HAP-1 (cell line): ENCODE results near the gene UGP2.

Experiments used
- DNase-seq, 2 experiments: peaks; one replicate each; pipeline ENCODE4 v3.0.0-alpha.2; 2016 to 2020; ENCODE audit warnings: low spot score in 2 of 2
- H3K27me3 ChIP-seq: fragments of 250-450 bp; sonication (Bioruptor Pico); 2 replicates; pipeline ENCODE4 v1.5.1; 2020; ENCODE audit warnings: low read depth, mild to moderate bottlenecking, moderate library complexity
- H3K36me3 ChIP-seq: fragments of 250-450 bp; sonication (Bioruptor Pico); replicated peaks from 2 replicates; pipeline ENCODE4 v1.5.1; 2020; ENCODE audit warnings: mild to moderate bottlenecking
- H3K4me1 ChIP-seq: fragments of 250-450 bp; sonication (Bioruptor Pico); 2 replicates; pipeline ENCODE4 v1.5.1; 2020; ENCODE audit warnings: mild to moderate bottlenecking
- H3K4me3 ChIP-seq: fragments of 250-450 bp; sonication (Bioruptor Pico); 2 replicates; pipeline ENCODE4 v1.5.1; 2020; ENCODE audit warnings: mild to moderate bottlenecking, moderate library complexity
- H3K9me3 ChIP-seq: fragments of 250-450 bp; sonication (Bioruptor Pico); 2 replicates; pipeline ENCODE4 v1.5.1; 2020; ENCODE audit warnings: mild to moderate bottlenecking, moderate library complexity
- in situ Hi-C: fragments of 300-500 bp; cut with MboI; formaldehyde crosslinking; loops from 3 replicates; pipeline ENCODE4 v1.14.3; 2020; ENCODE audit warnings: low sequenced_read_pairs, inconsistent platforms, mixed read lengths

UGP2 gene

DNA sequence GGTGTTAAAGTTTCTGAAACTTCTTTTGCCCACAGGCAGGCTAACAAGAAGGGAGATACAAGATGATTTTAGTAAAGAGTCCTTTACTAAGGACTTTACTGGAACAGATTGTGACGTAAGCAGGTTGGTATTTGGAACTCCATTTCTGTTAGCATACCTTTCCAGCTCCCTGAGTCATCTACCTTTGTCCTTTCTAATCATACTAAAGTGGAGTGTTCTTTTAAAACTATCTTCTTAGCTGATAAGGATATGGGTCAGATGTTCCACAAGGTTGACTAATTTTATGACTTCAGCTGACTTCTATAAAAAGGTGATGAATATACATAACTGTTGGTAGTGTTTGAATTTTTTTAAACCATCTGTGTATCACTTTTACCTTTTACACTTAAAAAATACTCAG, 21.1 kb downstream of the UGP2 start:
- Histone ChIP-seq H3K4me1 (no peaks in the 10 kb centered on the region), H3K36me3 (peaks cover 26% of the 10 kb centered on the region), H3K27me3 (no peaks in the 10 kb centered on the region), H3K4me3 (no peak overlapping the region), H3K9me3 (no peaks in the 10 kb centered on the region)
- in situ Hi-C loops, result loop anchor here (10.0 kb wide), 1 partner anchor 168 kb away; no protein-coding TSS in a partner anchor
- DNase-seq, result no peak

DNA sequence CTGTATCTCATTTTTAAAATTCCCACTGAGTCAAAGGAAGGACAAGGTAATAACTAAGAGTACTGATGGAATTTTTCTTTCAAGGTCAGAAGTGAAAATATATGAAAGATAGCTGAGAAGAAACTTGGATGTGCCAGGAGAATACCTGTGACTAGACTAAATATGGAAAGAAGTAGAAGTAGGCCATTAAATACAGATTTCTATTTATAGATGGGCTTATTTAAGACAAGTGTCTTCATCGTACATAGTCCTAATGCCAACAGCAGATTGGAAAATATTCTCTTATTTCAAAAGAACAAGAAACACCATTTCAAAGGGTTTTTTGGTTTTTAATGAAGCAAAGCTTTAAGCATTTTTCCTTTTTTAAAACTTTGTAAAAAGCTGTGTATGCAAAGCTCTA, 22.0 kb downstream of the UGP2 start:
- no peak overlapping the region for H3K4me3 ChIP-seq
- H3K9me3 ChIP-seq, result no peaks in the 10 kb centered on the region
- DNase-seq, result no peak
- H3K4me1 ChIP-seq, result no peaks in the 10 kb centered on the region
- in situ Hi-C loops, result loop anchor here (10.0 kb wide), 1 partner anchor 169 kb away; no protein-coding TSS in a partner anchor
- peaks cover 19% of the 10 kb centered on the region for H3K36me3 ChIP-seq
- no peaks in the 10 kb centered on the region for H3K27me3 ChIP-seq

DNA sequence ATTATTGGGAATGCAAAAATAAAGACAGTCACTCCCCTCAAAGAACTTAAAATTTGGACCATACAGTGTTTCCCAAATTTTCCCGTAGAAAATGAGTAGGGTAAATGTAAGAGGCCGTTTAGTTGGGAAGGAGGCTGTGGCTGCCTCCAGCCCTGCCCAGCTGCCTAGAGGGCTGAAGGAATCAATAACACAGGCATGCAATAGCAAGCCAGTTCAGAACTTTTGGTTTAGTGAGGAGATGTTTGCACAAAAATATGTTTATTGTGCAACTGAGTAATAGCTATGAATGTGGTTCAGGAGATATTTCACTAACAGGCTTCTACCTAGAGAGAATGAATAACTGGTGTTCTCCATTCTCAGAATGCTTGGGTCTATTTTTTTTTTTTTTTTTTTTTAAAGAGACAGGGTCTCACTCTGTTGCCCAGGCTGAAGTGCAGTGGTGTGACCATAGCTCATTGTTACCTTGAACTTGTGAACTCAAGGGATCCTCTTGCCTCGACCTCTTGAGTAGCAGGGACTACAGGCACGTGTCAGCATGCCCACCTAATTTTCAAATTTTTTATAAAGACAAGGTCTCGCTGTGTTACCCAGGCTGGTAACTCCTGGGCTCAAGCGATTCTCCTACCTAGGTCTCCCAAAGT, 23.6 kb downstream of the UGP2 start:
- Histone ChIP-seq H3K4me3 (no peak overlapping the region), H3K4me1 (no peaks in the 10 kb centered on the region), H3K9me3 (no peaks in the 10 kb centered on the region), H3K36me3 (peaks cover 12% of the 10 kb centered on the region), H3K27me3 (no peaks in the 10 kb centered on the region)
- DNase-seq, result no peak
- in situ Hi-C loops, result loop anchor here (10.0 kb wide), 1 partner anchor 170 kb away; no protein-coding TSS in a partner anchor

DNA sequence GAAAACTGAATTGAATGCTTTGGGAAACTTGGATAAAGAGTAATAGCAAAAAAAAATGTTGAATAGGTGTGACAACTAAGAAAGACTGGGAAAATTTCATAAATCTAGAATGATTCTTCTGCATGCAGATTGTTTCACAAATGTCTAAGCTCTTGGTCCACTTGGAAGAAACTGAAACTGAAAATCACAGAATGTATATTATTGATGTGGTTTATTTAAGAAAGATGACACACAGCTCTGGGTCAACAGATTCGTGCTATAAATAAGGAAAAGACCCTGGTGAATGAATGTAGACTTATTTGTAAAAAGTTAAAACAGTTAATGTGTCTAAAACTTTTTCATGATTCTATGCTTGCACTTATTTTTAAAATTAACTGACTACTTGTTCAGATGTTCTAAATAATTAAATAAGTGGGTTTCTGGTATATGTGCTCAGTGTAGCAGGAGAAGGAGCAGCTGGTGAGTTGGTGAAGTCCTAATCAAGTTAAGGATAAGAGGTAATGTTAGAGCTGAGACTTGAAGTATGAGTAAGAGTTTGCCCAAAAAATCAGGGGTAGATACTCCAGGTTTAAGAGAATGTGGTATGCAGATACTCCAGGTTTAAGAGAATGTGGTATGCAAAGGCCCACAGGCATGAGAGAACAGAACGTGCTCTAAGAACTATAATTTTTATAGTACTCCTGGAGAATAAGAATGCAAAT, 24.5 kb downstream of the UGP2 start:
- H3K4me3 ChIP-seq, result no peak overlapping the region
- H3K9me3 ChIP-seq, result no peaks in the 10 kb centered on the region
- H3K27me3 ChIP-seq, result no peaks in the 10 kb centered on the region
- peaks cover 8% of the 10 kb centered on the region for H3K36me3 ChIP-seq
- DNase-seq, result no peak
- no peaks in the 10 kb centered on the region for H3K4me1 ChIP-seq
- in situ Hi-C loops, result loop anchor here (10.0 kb wide), 1 partner anchor 171 kb away; no protein-coding TSS in a partner anchor

DNA sequence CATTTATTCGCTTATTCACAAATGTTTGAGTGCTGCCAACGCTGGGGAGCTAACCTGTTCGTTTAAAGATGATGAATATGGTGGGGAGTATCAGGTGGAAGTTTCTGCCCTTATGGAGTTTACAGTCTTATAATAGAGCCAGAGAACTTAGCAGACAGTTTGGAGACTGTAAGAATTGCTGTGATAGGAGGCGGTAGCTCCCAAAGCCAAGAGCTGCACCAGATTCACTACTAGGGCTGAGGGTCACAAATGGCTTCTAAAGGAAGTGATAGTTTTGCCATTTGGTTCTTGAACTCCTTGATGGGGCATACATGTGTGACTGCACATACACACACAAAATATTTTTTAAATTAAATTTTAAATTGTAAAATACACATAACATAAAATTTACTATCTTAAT, 29.0 kb downstream of the UGP2 start:
- DNase-seq, result no peak
- H3K4me1 ChIP-seq, result no peaks in the 10 kb centered on the region
- H3K4me3 ChIP-seq, result no peak overlapping the region
- peaks cover 4% of the 10 kb centered on the region for H3K36me3 ChIP-seq
- in situ Hi-C loops, result no loop called here
- no peaks in the 10 kb centered on the region for H3K27me3 ChIP-seq
- H3K9me3 ChIP-seq, result no peaks in the 10 kb centered on the region

DNA sequence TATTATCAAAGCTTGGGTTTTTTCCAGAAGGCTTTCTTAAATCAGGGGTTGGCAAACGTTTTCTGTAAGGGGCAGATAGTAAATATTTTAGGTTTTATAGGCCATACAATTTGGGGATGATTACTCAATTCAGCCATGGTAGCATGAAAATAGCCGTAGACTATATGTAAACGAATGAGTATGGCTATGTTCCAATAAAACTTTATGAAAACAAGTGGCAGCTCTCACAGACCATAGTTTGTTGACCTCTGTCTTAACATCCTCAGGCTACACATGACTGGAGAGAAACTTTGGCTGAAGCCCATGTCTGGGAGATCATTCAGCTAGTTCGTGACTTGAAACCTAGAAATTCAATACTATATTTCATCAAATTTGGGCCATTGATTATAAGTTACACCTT, 30.2 kb downstream of the UGP2 start:
- H3K36me3 ChIP-seq, result peaks cover 4% of the 10 kb centered on the region
- no peaks in the 10 kb centered on the region for H3K9me3 ChIP-seq
- H3K4me1 ChIP-seq, result no peaks in the 10 kb centered on the region
- no peak for DNase-seq
- H3K4me3 ChIP-seq, result no peak overlapping the region
- in situ Hi-C loops, result no loop called here
- H3K27me3 ChIP-seq, result no peaks in the 10 kb centered on the region

DNA sequence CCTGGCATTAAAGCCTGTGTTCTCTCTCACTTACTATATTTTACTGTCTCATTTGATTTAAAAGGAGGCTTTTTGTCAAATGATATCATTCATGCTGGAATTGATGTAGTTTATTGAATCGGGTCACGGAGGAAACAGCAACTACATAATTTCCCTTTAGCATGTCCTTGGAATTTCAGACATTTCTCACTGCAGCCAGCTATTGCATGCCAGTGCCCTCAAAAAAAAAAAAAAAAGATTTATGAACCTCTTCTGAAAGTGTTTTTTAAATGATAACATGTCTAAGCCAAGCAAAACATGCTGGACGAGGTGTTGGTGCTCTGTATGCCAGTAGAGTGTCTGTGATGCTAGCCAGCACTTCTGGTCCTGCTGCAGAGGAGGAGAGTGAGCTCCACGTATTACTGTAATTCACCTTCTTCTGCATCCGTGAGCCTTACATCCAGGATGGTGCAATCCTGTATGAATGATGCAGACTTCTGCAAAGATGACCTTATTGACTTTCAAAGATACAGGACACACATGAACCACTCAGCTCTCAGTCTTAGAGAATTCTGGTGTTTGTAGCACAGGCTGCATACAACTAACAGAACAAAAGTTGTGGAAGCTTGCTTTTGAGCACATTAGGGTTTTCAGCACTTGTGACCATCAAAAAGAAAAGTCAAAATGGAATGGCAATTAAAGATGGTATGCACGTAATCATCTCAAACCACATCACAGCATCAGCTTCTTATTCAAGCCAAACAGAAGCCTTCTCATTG, 31.1 kb downstream of the UGP2 start:
- Histone ChIP-seq H3K9me3 (no peaks in the 10 kb centered on the region), H3K4me3 (no peak overlapping the region), H3K4me1 (no peaks in the 10 kb centered on the region), H3K36me3 (peaks cover 9% of the 10 kb centered on the region), H3K27me3 (no peaks in the 10 kb centered on the region)
- no peak for DNase-seq
- in situ Hi-C loops, result no loop called here

DNA sequence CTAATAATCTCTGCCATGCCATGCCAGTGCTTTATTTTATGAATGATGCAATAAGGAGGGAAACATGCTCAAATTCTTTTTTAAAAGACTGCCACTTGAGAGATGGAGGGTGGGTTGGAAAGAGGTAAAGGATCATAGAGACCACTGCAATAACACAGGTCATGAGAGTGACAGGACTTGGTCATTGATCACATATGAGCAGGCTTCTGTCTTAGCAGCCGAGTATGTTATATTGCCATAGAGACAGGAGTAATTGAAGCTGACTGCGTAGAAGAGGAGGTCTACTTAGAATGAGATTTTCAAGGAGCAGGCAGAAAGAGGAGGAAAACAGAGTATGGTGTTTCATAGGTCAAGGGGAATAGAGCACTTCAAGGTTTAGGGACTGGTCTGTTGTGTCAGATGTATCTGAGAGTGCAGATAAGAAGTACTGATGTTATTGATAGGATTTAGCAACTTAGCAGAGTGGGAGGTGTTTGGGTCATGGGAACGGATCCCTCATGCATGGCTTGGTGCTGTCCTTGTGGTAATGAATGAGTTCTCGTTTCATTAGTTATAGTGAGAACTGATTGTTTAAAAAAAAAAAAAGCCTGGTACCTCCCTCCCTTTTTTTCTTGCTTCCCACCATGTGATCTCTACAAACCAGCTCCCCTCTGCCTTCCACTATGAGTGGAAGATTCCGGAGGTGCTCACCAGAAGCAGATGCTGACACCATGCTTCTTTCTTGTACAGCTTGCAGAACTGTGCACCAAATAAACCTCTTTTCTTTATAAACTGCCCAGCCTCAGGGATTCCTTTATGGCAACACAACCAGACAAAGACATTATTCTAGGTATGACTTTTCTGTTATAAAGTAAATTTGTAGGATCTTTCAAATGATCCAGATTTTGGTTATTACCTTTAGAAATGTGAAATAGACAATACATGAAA, 32.8 kb downstream of the UGP2 start:
- Histone ChIP-seq H3K4me1 (no peaks in the 10 kb centered on the region), H3K36me3 (peaks cover 9% of the 10 kb centered on the region), H3K27me3 (no peaks in the 10 kb centered on the region), H3K4me3 (no peak overlapping the region), H3K9me3 (no peaks in the 10 kb centered on the region)
- in situ Hi-C loops, result no loop called here
- DNase-seq, result no peak

DNA sequence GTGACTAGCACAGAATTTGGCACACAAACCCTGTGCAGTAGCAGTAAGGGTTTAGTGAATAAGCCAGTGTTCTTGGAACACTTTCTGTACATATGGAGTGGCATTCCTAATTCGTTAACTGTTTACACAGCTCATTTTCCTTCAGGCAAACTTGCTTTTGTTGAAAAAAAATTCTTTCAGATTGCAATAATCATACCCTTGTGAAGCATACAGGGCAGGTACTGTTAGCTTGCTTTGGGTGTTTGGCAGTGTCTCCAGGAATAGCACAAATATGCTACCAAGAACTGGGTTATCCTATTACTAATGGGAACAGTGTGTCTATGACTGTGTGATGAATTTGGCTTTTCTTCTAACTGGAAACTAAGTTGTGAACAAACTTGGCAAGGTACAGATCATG, 33.4 kb downstream of the UGP2 start:
- Histone ChIP-seq H3K4me3 (no peak overlapping the region), H3K4me1 (no peaks in the 10 kb centered on the region), H3K9me3 (no peaks in the 10 kb centered on the region), H3K27me3 (no peaks in the 10 kb centered on the region), H3K36me3 (peaks cover 9% of the 10 kb centered on the region)
- in situ Hi-C loops, result no loop called here
- no peak for DNase-seq

DNA sequence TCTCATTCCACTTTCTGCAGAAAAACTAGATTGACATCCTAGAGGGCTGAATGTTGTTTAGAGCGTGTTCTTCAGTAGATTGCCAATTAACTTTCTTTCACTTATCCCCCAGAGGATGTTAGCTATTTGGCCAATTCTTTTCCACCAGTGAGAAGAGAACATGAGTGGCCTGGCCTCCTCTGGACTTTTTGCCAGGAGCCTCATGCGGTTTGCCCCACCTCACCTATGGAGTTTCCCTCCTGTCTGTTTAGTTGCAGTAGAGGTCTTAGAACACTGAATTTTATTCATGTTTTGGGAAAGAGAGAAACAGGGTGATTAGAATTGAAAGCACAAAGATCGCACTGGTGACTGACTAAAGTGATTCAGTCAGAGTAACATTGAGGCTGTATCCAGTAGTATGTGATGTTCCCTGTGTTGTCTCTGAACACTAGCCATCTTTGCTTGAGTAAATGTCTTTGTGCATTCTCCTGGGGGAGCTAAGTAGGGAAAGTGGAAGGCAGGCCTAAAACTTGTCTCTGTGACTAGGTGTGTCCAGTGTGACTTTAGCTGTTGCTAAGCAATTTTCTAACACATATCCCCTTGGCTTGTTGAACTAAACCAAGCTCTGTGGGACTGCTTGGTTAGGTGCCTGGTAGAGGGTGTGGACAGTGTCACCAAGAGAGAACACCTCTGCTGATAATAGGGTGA, 34.0 kb downstream of the UGP2 start:
- Histone ChIP-seq H3K27me3 (no peaks in the 10 kb centered on the region), H3K9me3 (no peaks in the 10 kb centered on the region), H3K4me1 (no peaks in the 10 kb centered on the region), H3K36me3 (peaks cover 9% of the 10 kb centered on the region), H3K4me3 (no peak overlapping the region)
- in situ Hi-C loops, result no loop called here
- no peak for DNase-seq

DNA sequence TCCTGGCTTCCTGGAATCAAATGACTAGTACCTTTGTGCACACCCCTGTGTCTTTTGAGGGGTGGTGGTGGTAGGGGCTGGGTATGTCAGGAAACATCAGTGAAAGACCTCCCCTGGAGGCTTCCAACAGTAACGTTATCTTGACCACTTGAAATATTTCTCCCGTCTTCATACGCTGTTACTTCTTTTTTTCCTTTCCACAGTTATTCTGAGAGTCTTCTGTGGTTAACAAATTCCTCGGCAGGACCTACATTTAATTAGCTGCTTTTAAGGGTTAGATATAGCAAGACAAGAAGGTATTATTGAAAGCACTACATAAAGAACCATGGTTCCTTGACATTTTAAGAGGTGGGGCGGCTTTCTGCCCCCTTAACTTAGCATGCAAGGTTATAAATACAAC, 34.6 kb downstream of the UGP2 start:
- no peak for DNase-seq
- in situ Hi-C loops, result no loop called here
- Histone ChIP-seq H3K27me3 (no peaks in the 10 kb centered on the region), H3K4me1 (no peaks in the 10 kb centered on the region), H3K4me3 (no peak overlapping the region), H3K9me3 (no peaks in the 10 kb centered on the region), H3K36me3 (peaks cover 9% of the 10 kb centered on the region)

DNA sequence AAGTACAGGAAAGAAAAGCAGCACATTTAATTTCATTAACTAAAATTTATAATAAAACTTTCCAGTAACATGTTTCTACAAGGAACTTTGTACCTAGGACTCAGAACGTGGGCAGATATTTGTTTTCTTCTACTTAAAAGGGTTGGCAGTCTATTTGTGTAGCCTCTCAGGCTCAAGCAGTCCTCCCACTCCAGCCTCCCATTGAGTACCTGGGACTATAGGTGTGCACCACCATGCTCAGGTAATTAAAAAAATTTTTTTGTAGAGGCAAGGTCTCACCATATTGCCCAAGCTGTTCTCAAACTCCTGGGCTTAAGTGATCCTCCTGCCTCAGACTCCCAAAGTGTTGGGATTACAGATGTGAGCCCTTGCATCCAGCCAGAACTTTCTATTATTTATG, 36.8 kb downstream of the UGP2 start:
- H3K27me3 ChIP-seq, result no peaks in the 10 kb centered on the region
- H3K36me3 ChIP-seq, result peaks cover 12% of the 10 kb centered on the region; the same call in 1 of the 2 replicates
- no peak overlapping the region for H3K4me3 ChIP-seq
- H3K4me1 ChIP-seq, result no peaks in the 10 kb centered on the region
- in situ Hi-C loops, result no loop called here
- H3K9me3 ChIP-seq, result no peaks in the 10 kb centered on the region
- DNase-seq, result no peak
